ENCODE measurements around the gene CSH2. TPM values are rescaled to one million over a fixed set of nuclear protein-coding genes. Genes with fewer than 3 reads are reported as not detected.
"Not testable (repeated sequence)": the region's sequence is repeated elsewhere in the genome, so short reads cannot be mapped to it uniquely, and the experiment has no call there.

CSH2 gene
- total RNA-seq (not detected), polyA plus RNA-seq (ENCODE audit: insufficient read depth, low read depth, low replicate concordance) (not detected)
- long read RNA-seq, donor 1, partial matches to known transcripts: 0 of 1 reads
- long read RNA-seq, donor 1, other reads (novel, unspliced or antisense): 0 of 1 reads
- long read RNA-seq, donor 2, partial matches to known transcripts: 0 of 2 reads
- long read RNA-seq, donor 2, other reads (novel, unspliced or antisense): 0 of 2 reads
- long read RNA-seq, donor 3, partial matches to known transcripts: 0 of 2 reads
- long read RNA-seq, donor 3, other reads (novel, unspliced or antisense): 0 of 2 reads
- long read RNA-seq, donor 4, partial matches to known transcripts: 0 of 1 reads
- long read RNA-seq, donor 4, other reads (novel, unspliced or antisense): 0 of 1 reads
- long read RNA-seq, donor 5, partial matches to known transcripts: 0 of 1 reads
- long read RNA-seq, donor 5, other reads (novel, unspliced or antisense): 0 of 1 reads
- long read RNA-seq, donor 6: 0 reads
- long read RNA-seq, donor 7: 0 reads
- long read RNA-seq, donor 8: 0 reads
- long read RNA-seq, donor 9: 0 reads
- long read RNA-seq, donor 10, transcript CSH2-201 (4 exons, 1,173 nt): minor isoform, 6 of 472 reads
- long read RNA-seq, donor 10, transcript CSH2-203 (5 exons, 920 nt): major isoform, 196 of 472 reads
- long read RNA-seq, donor 10, transcript CSH2-205 (1 exons, 1,660 nt): minor isoform, 38 of 472 reads
- long read RNA-seq, donor 10, transcript CSH2-204 (3 exons, 1,172 nt): minor isoform, 38 of 472 reads
- long read RNA-seq, donor 10, partial matches to known transcripts: 162 of 472 reads
- long read RNA-seq, donor 10, other reads (novel, unspliced or antisense): 32 of 472 reads

DNA sequence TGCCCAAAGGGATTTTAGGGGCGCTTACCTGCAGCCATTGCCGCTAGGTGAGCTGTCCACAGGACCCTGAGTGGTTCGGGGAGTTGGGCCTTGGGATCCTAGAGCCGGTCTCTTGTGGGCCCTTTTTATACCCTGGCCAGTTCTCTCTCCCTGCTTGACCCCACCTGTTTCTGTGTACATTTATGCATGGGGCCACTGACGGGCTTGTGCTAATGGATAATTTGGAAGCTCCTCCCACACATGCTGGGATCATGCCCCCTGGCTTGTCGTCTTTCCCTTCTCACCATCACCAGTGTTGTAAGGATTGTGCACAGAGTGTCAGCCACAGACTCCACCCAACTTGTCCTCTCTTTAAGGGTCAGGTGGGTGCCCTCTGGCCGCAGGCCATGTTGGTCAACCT lies at the start of gene CSH2:
CSH2 (minus strand) TSS at position 101 of the 400 bp plus-strand sequence; CDS start at position 38, 63 bp downstream.
- H3K9me3 ChIP-seq (ENCODE audit: control insufficient read depth in 2 of 3, insufficient read depth in 1 of 3, low read length in 3 of 3); H3K27me3 ChIP-seq (ENCODE audit: control insufficient read depth, insufficient read depth, low read length); H3K9ac ChIP-seq (ENCODE audit: low read length in 3 of 3); H3K4me3 ChIP-seq (ENCODE audit: low read length in 3 of 3); H3K36me3 ChIP-seq (ENCODE audit: control insufficient read depth in 2 of 3, insufficient read depth in 3 of 3, low read length in 3 of 3); DNase-seq; H3K27ac ChIP-seq (ENCODE audit: low read depth in 2 of 2, low read length in 2 of 2); FAIRE-seq; intact Hi-C loops (cut with DNase I); H3K4me1 ChIP-seq (ENCODE audit: control insufficient read depth in 2 of 3, insufficient read depth in 2 of 3, low read depth in 1 of 3, low read length in 3 of 3): not testable (repeated sequence)

- FAIRE-seq; intact Hi-C loops (cut with DNase I); H3K36me3 ChIP-seq (ENCODE audit: control insufficient read depth in 2 of 3, insufficient read depth in 3 of 3, low read length in 3 of 3); H3K4me1 ChIP-seq (ENCODE audit: control insufficient read depth in 2 of 3, insufficient read depth in 2 of 3, low read depth in 1 of 3, low read length in 3 of 3); H3K27ac ChIP-seq (ENCODE audit: low read depth in 2 of 2, low read length in 2 of 2); H3K4me3 ChIP-seq (ENCODE audit: low read length in 3 of 3); DNase-seq; H3K9me3 ChIP-seq (ENCODE audit: control insufficient read depth in 2 of 3, insufficient read depth in 1 of 3, low read length in 3 of 3); H3K9ac ChIP-seq (ENCODE audit: low read length in 3 of 3); H3K27me3 ChIP-seq (ENCODE audit: control insufficient read depth, insufficient read depth, low read length): not testable (repeated sequence)
Observed at GRCh38 chr17:63922402-63922801, 48.9 kb upstream of the CSH2 start.

DNA sequence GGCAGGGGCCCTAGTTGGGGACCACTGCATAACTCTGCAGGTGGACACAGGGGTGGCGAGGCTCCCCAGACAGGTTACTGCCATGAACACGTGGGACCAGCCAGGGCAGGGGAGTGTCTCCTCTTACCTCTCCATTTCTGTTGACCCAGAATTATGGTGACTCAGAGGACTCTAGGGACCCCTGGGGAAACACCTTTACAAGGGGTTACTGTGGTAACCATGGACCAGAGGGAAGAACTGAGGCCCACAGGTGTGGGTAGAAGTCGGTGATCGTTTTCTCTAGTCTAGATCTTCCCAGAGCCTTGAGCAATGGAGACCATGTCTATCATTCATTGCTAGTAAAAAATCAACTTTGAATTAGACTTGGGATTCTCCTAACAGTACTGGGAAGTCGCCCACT lies 47.3 kb upstream of the CSH2 start:
- FAIRE-seq; DNase-seq; H3K27ac ChIP-seq (ENCODE audit: low read depth in 2 of 2, low read length in 2 of 2); intact Hi-C loops (cut with DNase I); H3K9ac ChIP-seq (ENCODE audit: low read length in 3 of 3); H3K4me3 ChIP-seq (ENCODE audit: low read length in 3 of 3); H3K4me1 ChIP-seq (ENCODE audit: control insufficient read depth in 2 of 3, insufficient read depth in 2 of 3, low read depth in 1 of 3, low read length in 3 of 3); H3K9me3 ChIP-seq (ENCODE audit: control insufficient read depth in 2 of 3, insufficient read depth in 1 of 3, low read length in 3 of 3); H3K27me3 ChIP-seq (ENCODE audit: control insufficient read depth, insufficient read depth, low read length); H3K36me3 ChIP-seq (ENCODE audit: control insufficient read depth in 2 of 3, insufficient read depth in 3 of 3, low read length in 3 of 3): not testable (repeated sequence)

- H3K9me3 ChIP-seq (ENCODE audit: control insufficient read depth in 2 of 3, insufficient read depth in 1 of 3, low read length in 3 of 3); H3K9ac ChIP-seq (ENCODE audit: low read length in 3 of 3); H3K4me1 ChIP-seq (ENCODE audit: control insufficient read depth in 2 of 3, insufficient read depth in 2 of 3, low read depth in 1 of 3, low read length in 3 of 3); H3K36me3 ChIP-seq (ENCODE audit: control insufficient read depth in 2 of 3, insufficient read depth in 3 of 3, low read length in 3 of 3); H3K27ac ChIP-seq (ENCODE audit: low read depth in 2 of 2, low read length in 2 of 2); FAIRE-seq; H3K27me3 ChIP-seq (ENCODE audit: control insufficient read depth, insufficient read depth, low read length); DNase-seq; intact Hi-C loops (cut with DNase I); H3K4me3 ChIP-seq (ENCODE audit: low read length in 3 of 3): not testable (repeated sequence)
Observed at GRCh38 chr17:63920050-63920449, 46.6 kb upstream of the CSH2 start.

DNA sequence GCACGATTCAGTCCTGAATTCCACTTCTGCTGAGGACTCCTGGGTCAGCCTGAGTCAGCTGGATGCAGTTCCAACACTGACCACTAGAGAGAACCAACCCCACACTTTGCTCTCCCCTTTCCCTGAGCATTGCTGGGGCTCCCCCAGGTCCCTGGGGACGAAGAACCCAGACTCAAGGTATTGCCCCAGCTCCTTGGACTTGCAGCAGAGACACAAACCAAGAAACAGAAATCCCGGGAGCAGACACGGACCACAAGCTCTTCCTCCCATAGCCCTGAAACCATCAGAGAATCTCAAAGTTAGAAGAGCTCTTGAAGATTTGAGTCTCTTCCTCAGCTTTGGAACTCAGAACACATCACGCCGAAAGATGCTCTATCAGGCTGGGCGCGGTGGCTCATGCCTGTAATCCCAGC lies 45.8 kb upstream of the CSH2 start:
- no peak for FAIRE-seq
- Histone ChIP-seq H3K27ac (ENCODE audit: low read depth in 2 of 2, low read length in 2 of 2) (no peak overlapping the region), H3K4me3 (ENCODE audit: low read length in 3 of 3) (no peak overlapping the region), H3K4me1 (ENCODE audit: control insufficient read depth in 2 of 3, insufficient read depth in 2 of 3, low read depth in 1 of 3, low read length in 3 of 3) (no peaks in the 10 kb centered on the region), H3K36me3 (ENCODE audit: control insufficient read depth in 2 of 3, insufficient read depth in 3 of 3, low read length in 3 of 3) (no peaks in the 10 kb centered on the region), H3K9ac (ENCODE audit: low read length in 3 of 3) (no peak overlapping the region), H3K27me3 (ENCODE audit: control insufficient read depth, insufficient read depth, low read length) (no peaks in the 10 kb centered on the region), H3K9me3 (ENCODE audit: control insufficient read depth in 2 of 3, insufficient read depth in 1 of 3, low read length in 3 of 3) (no peaks in the 10 kb centered on the region)
- TF ChIP-seq, protein P1, sequence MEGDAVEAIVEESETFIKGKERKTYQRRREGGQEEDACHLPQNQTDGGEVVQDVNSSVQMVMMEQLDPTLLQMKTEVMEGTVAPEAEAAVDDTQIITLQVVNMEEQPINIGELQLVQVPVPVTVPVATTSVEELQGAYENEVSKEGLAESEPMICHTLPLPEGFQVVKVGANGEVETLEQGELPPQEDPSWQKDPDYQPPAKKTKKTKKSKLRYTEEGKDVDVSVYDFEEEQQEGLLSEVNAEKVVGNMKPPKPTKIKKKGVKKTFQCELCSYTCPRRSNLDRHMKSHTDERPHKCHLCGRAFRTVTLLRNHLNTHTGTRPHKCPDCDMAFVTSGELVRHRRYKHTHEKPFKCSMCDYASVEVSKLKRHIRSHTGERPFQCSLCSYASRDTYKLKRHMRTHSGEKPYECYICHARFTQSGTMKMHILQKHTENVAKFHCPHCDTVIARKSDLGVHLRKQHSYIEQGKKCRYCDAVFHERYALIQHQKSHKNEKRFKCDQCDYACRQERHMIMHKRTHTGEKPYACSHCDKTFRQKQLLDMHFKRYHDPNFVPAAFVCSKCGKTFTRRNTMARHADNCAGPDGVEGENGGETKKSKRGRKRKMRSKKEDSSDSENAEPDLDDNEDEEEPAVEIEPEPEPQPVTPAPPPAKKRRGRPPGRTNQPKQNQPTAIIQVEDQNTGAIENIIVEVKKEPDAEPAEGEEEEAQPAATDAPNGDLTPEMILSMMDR (IDR thresholded peaks at IDR 0.05; ENCODE audit: borderline replicate concordance, extremely low read depth, insufficient read depth): peak; percentile 93
- intact Hi-C loops (cut with DNase I): loop anchor here (10.0 kb wide), 2 partner anchors 95 to 215 kb away; partner anchors contain the start of gene ERN1
- DNase-seq: peak in 4 of 5 donors; percentile 47 to 67 (median 56)

DNA sequence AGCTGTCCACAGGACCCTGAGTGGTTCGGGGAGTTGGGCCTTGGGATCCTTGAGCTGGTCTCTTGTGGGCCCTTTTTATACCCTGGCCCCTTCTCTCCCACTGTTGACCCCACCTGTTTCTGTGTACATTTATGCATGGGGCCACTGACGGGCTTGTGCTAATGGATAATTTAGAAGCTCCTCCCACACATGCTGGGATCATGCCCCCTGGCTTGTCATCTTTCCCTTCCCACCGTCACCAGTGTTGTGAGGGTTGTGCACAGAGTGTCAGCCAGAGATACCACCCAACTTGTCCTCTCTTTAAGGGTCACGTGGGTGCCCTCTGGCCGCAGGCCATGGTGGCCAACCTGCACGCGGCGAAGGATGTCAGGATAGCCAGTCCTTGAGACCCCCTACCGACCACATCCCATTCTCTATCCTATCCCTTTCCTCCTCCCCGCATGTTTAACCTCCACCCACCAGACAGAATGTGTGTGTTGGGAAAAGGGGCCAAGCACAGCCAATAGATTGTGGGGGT lies 45.4 kb upstream of the CSH2 start, which contains the start of gene GH1:
GH1 (minus strand) TSS at position 51 of the 517 bp plus-strand sequence. CDS start 63 bp downstream, outside the sequence.
- H3K9me3 ChIP-seq (ENCODE audit: control insufficient read depth in 2 of 3, insufficient read depth in 1 of 3, low read length in 3 of 3); H3K27ac ChIP-seq (ENCODE audit: low read depth in 2 of 2, low read length in 2 of 2); FAIRE-seq; H3K4me1 ChIP-seq (ENCODE audit: control insufficient read depth in 2 of 3, insufficient read depth in 2 of 3, low read depth in 1 of 3, low read length in 3 of 3); H3K36me3 ChIP-seq (ENCODE audit: control insufficient read depth in 2 of 3, insufficient read depth in 3 of 3, low read length in 3 of 3); H3K27me3 ChIP-seq (ENCODE audit: control insufficient read depth, insufficient read depth, low read length); H3K4me3 ChIP-seq (ENCODE audit: low read length in 3 of 3); H3K9ac ChIP-seq (ENCODE audit: low read length in 3 of 3): not testable (repeated sequence)
- intact Hi-C loops (cut with DNase I): loop anchor here (10.0 kb wide), 2 partner anchors 96 to 216 kb away; partner anchors contain the start of gene ERN1
- peak in 1 of 5 donors; percentile 56 for DNase-seq
